ENCODE data around the gene PTCSC3.
A peak's percentile ranks its signal among the peaks of the same experiment; 100 is the strongest.

The PTCSC3 gene

DNA sequence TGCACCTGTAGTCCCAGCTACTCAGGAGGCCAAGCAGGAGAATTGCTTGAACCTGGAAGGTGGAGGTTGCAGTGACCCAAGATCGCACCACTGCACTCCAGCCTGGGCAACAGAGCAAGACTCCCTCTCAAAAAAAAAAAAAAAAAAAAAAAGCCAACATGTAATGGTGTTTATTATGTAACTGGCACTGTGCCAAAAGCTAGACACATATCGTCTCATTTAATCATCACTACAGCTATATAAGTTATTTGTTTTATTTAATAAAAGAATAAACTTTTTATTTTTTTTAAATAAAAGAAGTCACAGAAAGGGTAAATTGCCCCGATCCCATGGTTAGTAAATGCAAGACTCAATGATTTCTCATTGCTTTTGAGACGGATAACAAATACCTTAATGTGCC is 76.9 kb downstream of the PTCSC3 start:
- no peak overlapping the region for H3K27ac ChIP-seq
- DNase-seq (ENCODE audit: low spot score), result no peak
- ChIA-PET POLR2A (ENCODE audit: low non-redundant PET) (no interaction called here), CTCF (no interaction called here)
- TF ChIP-seq, protein P1, sequence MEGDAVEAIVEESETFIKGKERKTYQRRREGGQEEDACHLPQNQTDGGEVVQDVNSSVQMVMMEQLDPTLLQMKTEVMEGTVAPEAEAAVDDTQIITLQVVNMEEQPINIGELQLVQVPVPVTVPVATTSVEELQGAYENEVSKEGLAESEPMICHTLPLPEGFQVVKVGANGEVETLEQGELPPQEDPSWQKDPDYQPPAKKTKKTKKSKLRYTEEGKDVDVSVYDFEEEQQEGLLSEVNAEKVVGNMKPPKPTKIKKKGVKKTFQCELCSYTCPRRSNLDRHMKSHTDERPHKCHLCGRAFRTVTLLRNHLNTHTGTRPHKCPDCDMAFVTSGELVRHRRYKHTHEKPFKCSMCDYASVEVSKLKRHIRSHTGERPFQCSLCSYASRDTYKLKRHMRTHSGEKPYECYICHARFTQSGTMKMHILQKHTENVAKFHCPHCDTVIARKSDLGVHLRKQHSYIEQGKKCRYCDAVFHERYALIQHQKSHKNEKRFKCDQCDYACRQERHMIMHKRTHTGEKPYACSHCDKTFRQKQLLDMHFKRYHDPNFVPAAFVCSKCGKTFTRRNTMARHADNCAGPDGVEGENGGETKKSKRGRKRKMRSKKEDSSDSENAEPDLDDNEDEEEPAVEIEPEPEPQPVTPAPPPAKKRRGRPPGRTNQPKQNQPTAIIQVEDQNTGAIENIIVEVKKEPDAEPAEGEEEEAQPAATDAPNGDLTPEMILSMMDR (conservative IDR thresholded peaks at IDR 0.05; ENCODE audit: low read depth), result no peak

- no peak overlapping the region for H3K27ac ChIP-seq
- DNase-seq (ENCODE audit: low spot score), result peak; percentile 4
- TF ChIP-seq, protein P1 (conservative IDR thresholded peaks at IDR 0.05; ENCODE audit: low read depth), result no peak
- POLR2A ChIA-PET (ENCODE audit: low non-redundant PET), result no interaction called here
- CTCF ChIA-PET, result interaction anchor here (1.2 kb wide), 1 partner anchor 27 kb away, joined by 7 read pairs; no protein-coding TSS in a partner anchor
Measured at GRCh38 chr14:36097356-36097755, 79.2 kb downstream of the PTCSC3 start.

- ChIA-PET POLR2A (ENCODE audit: low non-redundant PET) (no interaction called here), CTCF (interaction anchor here (0.7 to 1.2 kb wide), 2 partner anchors 26 to 211 kb away, joined by 3 to 7 read pairs; no protein-coding TSS in a partner anchor)
- TF ChIP-seq, protein P1 (conservative IDR thresholded peaks at IDR 0.05; ENCODE audit: low read depth), result no peak
- no peak overlapping the region for H3K27ac ChIP-seq
- peak; percentile 52 for DNase-seq (ENCODE audit: low spot score)
Measured at GRCh38 chr14:36096090-36096489, 80.4 kb downstream of the PTCSC3 start.

DNA sequence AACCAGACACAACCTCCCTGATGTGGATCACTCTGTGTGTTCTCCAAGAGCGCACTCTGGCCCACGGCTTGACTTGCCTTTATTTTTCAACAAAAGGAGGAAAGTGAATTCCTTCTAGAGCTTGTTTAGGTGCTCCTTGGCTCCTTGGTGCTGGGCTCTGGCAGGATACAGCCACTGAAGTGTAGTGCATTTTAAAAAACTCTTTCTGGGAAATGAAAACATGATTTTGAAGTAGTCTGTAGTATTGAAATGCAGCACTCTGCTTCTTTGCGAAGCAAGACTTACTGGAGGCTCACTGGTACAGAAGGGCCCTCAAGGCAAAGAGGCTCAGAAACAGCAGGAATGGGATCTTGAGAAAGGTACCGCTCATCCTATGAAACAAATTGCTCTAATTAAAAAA is 81.6 kb downstream of the PTCSC3 start:
- DNase-seq (ENCODE audit: low spot score), result no peak
- POLR2A ChIA-PET (ENCODE audit: low non-redundant PET), result no interaction called here
- CTCF ChIA-PET, result no interaction called here
- TF ChIP-seq, protein P1 (conservative IDR thresholded peaks at IDR 0.05; ENCODE audit: low read depth), result no peak
- no peak overlapping the region for H3K27ac ChIP-seq

- ChIA-PET POLR2A (ENCODE audit: low non-redundant PET) (no interaction called here), CTCF (interaction anchor here (0.7 to 1.1 kb wide), 3 partner anchors 20 to 284 kb away, joined by 3 to 4 read pairs (median 3); no protein-coding TSS in a partner anchor)
- H3K27ac ChIP-seq, result no peak overlapping the region
- TF ChIP-seq, protein P1 (conservative IDR thresholded peaks at IDR 0.05; ENCODE audit: low read depth), result no peak
- DNase-seq (ENCODE audit: low spot score), result peak; percentile 73
Measured at GRCh38 chr14:36091096-36091495, 85.4 kb downstream of the PTCSC3 start.

GRCh38 chr14:36087411-36087810 is 89.1 kb downstream of the PTCSC3 start:
- CTCF ChIA-PET, result no interaction called here
- TF ChIP-seq, protein P1 (conservative IDR thresholded peaks at IDR 0.05; ENCODE audit: low read depth), result no peak
- POLR2A ChIA-PET (ENCODE audit: low non-redundant PET), result no interaction called here
- no peak for DNase-seq (ENCODE audit: low spot score)
- H3K27ac ChIP-seq, result no peak overlapping the region
